Measurements from ENCODE around the gene IBTK.

Gene IBTK

GRCh38 chr6:82243884-82244283 is 3.7 kb downstream of the IBTK start:
- H3K4me3 ChIP-seq (replicated peaks; ENCODE audit: low read depth, low read length): no peak overlapping the region
- no peak for TF ChIP-seq CTCF (IDR thresholded peaks at IDR 0.05; ENCODE audit: insufficient read depth, low read length, poor library complexity, severe bottlenecking)
- no peaks in the 10 kb centered on the region; the same call in 1 of the 2 replicates for H3K36me3 ChIP-seq (ENCODE audit: control insufficient read depth, insufficient read depth, low read length)
- no peaks in the 10 kb centered on the region for H3K27me3 ChIP-seq (replicated peaks; ENCODE audit: control insufficient read depth, insufficient read depth, low read length)
- no peak for DNase-seq (ENCODE audit: extremely low read depth, insufficient read length)

GRCh38 chr6:82240186-82240585 is 7.4 kb downstream of the IBTK start:
- H3K27me3 ChIP-seq (replicated peaks; ENCODE audit: control insufficient read depth, insufficient read depth, low read length): no peaks in the 10 kb centered on the region
- DNase-seq (ENCODE audit: extremely low read depth, insufficient read length): no peak
- TF ChIP-seq CTCF (IDR thresholded peaks at IDR 0.05; ENCODE audit: insufficient read depth, low read length, poor library complexity, severe bottlenecking): no peak
- H3K36me3 ChIP-seq (ENCODE audit: control insufficient read depth, insufficient read depth, low read length): no peaks in the 10 kb centered on the region; the same call in 1 of the 2 replicates
- H3K4me3 ChIP-seq (replicated peaks; ENCODE audit: low read depth, low read length): no peak overlapping the region

DNA sequence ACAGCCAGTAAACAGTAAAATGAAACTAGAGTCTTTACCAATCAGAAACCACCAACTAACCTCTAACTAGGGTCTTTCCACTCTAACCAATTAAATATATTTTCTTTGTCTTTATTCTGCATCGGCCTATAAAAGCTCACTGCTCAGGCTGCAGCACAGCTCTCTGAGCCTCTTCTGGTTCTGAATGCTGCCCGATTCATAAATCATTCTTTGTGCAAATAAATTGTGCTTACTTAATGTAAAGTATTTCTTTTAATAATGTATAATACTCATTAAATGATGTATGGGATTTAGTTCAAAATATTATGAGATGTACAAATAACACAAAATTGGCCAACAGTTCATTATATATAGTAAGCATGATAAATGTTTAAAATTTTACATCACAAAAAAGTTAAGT is 7.9 kb downstream of the IBTK start:
- Histone ChIP-seq H3K27me3 (replicated peaks; ENCODE audit: control insufficient read depth, insufficient read depth, low read length) (no peaks in the 10 kb centered on the region), H3K36me3 (ENCODE audit: control insufficient read depth, insufficient read depth, low read length) (no peaks in the 10 kb centered on the region; the same call in 1 of the 2 replicates), H3K4me3 (replicated peaks; ENCODE audit: low read depth, low read length) (no peak overlapping the region)
- no peak for DNase-seq (ENCODE audit: extremely low read depth, insufficient read length)
- TF ChIP-seq CTCF (IDR thresholded peaks at IDR 0.05; ENCODE audit: insufficient read depth, low read length, poor library complexity, severe bottlenecking): no peak

- Histone ChIP-seq H3K27me3 (replicated peaks; ENCODE audit: control insufficient read depth, insufficient read depth, low read length) (no peaks in the 10 kb centered on the region), H3K4me3 (replicated peaks; ENCODE audit: low read depth, low read length) (no peak overlapping the region), H3K36me3 (ENCODE audit: control insufficient read depth, insufficient read depth, low read length) (no peaks in the 10 kb centered on the region; the same call in 1 of the 2 replicates)
- TF ChIP-seq CTCF (IDR thresholded peaks at IDR 0.05; ENCODE audit: insufficient read depth, low read length, poor library complexity, severe bottlenecking): no peak
- DNase-seq (ENCODE audit: extremely low read depth, insufficient read length): no peak
Measured at GRCh38 chr6:82237013-82237412, 10.5 kb downstream of the IBTK start.

DNA sequence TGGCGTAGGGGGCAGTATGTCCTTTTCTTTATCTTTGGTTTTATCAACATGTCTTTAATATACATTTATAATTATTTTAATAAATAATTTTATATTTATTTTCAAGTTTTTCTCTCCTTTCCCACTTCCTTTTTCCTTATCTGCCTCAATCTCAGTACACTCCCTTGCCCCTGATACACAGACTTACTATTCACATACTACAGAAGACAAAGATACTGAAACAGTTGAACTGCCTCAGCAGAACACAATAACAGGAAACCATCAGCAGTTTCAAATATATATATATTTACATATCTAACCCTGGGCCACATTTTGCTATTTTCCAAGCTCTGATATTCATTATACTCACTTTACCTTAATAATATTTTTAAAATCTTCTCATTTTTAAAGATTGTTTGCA is 19.8 kb downstream of the IBTK start:
- TF ChIP-seq CTCF (IDR thresholded peaks at IDR 0.05; ENCODE audit: insufficient read depth, low read length, poor library complexity, severe bottlenecking): no peak
- Histone ChIP-seq H3K27me3 (replicated peaks; ENCODE audit: control insufficient read depth, insufficient read depth, low read length) (no peaks in the 10 kb centered on the region), H3K4me3 (replicated peaks; ENCODE audit: low read depth, low read length) (no peak overlapping the region), H3K36me3 (ENCODE audit: control insufficient read depth, insufficient read depth, low read length) (peaks cover 2% of the 10 kb centered on the region; the same call in 1 of the 2 replicates)
- no peak for DNase-seq (ENCODE audit: extremely low read depth, insufficient read length)

- TF ChIP-seq CTCF (IDR thresholded peaks at IDR 0.05; ENCODE audit: insufficient read depth, low read length, poor library complexity, severe bottlenecking): no peak
- DNase-seq (ENCODE audit: extremely low read depth, insufficient read length): no peak
- H3K4me3 ChIP-seq (replicated peaks; ENCODE audit: low read depth, low read length): no peak overlapping the region
- H3K36me3 ChIP-seq (ENCODE audit: control insufficient read depth, insufficient read depth, low read length): peaks cover 2% of the 10 kb centered on the region; the same call in 1 of the 2 replicates
- H3K27me3 ChIP-seq (replicated peaks; ENCODE audit: control insufficient read depth, insufficient read depth, low read length): no peaks in the 10 kb centered on the region
Measured at GRCh38 chr6:82220167-82220566, 27.4 kb downstream of the IBTK start.

Measured in GM06990 (cell line).